LNCaP clone FGC (cell line): ENCODE measurements around the gene RPL31.
A peak's percentile ranks its signal among the peaks of the same experiment; 100 is the strongest.

Experiments
- DNase-seq: peaks from one replicate; pipeline ENCODE4 v3.0.0-alpha.2; 2011; ENCODE audit warnings: low read depth
- H3K4me3 ChIP-seq: 2 replicates; pipeline ENCODE4 v1.5.1; 2011; ENCODE audit warnings: mild to moderate bottlenecking, low read depth, low read length, control low read depth
- TF ChIP-seq, protein P1 (sequence below): IDR thresholded peaks from 2 replicates; pipeline ENCODE4 v1.5.1; 2012; ENCODE audit warnings: mild to moderate bottlenecking; ENCODE audit not compliant: control insufficient read depth, insufficient read depth; ENCODE audit errors: extremely low read depth

The RPL31 gene

DNA sequence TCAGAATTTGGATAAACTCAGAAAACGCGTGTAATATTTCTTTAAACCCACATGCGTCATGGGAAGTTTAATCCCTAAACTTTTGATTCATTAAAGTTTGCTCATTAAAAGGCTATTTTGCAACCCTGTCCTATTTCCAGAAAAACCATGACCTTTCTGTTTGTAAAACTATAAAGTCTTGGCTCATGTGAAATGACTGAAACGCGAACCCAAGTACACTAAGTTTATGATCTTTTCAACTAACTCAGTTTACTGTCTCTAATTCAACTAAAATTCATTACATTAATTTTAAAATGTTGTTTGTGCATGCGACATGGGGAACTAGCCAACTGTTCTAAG is 3.9 kb upstream of the RPL31 start:
- DNase-seq, result no peak
- no peak overlapping the region for H3K4me3 ChIP-seq
- TF ChIP-seq, protein P1, sequence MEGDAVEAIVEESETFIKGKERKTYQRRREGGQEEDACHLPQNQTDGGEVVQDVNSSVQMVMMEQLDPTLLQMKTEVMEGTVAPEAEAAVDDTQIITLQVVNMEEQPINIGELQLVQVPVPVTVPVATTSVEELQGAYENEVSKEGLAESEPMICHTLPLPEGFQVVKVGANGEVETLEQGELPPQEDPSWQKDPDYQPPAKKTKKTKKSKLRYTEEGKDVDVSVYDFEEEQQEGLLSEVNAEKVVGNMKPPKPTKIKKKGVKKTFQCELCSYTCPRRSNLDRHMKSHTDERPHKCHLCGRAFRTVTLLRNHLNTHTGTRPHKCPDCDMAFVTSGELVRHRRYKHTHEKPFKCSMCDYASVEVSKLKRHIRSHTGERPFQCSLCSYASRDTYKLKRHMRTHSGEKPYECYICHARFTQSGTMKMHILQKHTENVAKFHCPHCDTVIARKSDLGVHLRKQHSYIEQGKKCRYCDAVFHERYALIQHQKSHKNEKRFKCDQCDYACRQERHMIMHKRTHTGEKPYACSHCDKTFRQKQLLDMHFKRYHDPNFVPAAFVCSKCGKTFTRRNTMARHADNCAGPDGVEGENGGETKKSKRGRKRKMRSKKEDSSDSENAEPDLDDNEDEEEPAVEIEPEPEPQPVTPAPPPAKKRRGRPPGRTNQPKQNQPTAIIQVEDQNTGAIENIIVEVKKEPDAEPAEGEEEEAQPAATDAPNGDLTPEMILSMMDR, result no peak

DNA sequence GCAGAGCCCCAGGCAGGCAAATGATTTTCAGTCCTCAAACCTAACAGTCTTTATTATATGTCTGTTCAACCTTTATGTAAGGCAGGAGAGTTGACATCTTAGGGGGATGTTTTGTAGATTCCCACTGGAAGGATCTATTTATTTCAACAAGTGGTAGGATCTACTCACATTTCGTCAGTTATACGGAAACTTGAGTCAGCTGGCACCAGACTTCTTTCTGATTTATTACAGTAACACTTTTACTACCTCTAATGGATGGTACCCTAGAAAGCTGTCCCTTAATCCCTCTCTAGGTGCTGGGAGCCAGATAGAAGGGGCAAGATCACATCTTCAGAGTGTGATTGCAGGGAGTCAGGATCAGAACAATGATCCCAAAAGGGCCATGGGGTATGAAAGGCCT is 2.1 kb upstream of the RPL31 start:
- H3K4me3 ChIP-seq, result no peak overlapping the region
- DNase-seq, result no peak
- TF ChIP-seq, protein P1, result no peak

DNA sequence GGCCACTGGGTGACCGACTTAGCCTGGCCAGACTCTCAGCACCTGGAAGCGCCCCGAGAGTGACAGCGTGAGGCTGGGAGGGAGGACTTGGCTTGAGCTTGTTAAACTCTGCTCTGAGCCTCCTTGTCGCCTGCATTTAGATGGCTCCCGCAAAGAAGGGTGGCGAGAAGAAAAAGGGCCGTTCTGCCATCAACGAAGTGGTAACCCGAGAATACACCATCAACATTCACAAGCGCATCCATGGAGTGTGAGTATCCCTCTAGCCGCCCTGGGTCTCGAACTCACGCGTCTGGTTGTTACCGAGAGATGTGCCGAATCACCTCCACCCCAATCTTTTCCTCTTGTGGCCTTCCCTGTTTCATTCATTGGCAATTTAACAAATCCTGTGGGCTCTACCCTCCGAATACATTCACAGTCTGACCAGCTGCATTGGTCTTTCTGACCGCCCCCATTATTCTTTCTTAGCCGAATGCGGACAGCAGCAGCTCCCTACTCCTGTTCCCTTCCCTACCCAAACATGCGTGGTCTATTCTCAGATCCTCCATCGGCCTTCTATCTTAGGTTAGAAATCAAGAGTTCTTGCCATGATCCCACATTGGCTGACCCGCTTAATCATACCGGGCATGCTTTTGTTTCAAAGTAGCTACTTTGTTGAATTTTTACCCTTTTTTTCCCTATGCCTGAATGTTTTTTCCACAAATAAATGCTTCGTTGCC is 631 bp downstream of the RPL31 start:
- peak overlapping the region; percentile 98 for H3K4me3 ChIP-seq
- TF ChIP-seq, protein P1, result no peak
- DNase-seq, result no peak

DNA sequence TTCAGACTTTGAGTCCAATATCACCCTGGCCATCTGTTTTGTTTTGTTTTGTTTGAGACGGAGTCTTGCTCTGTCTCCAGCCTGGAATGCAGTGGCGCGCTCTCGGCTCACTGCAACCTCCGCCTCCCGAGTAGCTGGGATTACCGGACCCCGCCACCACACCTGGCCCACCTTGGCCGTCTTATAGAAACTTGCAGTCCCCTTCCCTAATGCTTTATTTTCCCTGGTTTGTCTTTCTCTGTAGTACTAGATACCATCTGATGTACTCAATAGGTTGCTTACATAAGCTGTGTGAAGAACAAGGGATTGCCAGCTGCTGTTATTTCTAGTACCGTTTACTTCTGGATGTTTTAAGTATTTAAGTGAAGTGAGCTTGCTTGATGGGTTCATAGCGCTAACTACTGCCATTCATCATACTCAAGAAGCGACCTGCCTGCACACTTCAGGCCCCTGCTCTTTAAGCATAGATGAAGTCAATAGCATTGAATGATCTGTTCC is 1.2 kb downstream of the RPL31 start:
- no peak for DNase-seq
- TF ChIP-seq, protein P1, result no peak
- H3K4me3 ChIP-seq, result peak overlapping the region; percentile 98

DNA sequence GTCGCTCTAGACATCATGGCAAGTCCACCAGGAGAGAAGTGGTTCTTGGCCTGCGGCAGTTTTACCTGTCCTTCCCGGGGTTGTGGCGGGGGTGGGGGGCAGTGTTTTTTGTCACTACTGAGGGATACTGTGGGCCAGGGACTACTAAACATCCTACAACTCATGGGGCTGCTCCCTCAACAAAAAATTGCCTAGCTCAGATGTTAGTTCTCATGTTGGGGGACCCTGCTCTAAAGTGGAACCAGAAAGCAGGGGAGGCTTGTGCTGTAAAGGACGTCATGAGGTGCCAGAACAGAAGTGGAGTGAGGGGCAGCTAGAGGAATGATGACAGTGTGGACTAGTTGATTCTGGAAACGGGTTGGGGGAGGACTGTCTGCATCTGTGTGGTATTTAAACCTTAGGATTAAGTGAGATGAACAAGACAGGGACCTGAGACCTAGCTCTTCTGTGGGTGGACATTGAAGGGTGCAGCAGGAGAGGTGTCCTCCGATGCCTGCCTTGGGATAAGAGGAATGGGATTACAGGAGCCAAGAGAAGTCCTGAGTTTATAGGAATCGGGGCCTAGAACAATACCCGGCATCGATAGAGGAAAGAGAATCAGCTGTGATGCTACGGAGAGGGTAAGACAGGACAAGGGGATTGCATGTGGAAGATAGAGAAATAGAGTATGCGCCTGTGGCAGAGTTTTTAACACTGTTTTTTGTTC is 2.7 kb downstream of the RPL31 start:
- no peak overlapping the region for H3K4me3 ChIP-seq
- no peak for DNase-seq
- TF ChIP-seq, protein P1, result no peak

DNA sequence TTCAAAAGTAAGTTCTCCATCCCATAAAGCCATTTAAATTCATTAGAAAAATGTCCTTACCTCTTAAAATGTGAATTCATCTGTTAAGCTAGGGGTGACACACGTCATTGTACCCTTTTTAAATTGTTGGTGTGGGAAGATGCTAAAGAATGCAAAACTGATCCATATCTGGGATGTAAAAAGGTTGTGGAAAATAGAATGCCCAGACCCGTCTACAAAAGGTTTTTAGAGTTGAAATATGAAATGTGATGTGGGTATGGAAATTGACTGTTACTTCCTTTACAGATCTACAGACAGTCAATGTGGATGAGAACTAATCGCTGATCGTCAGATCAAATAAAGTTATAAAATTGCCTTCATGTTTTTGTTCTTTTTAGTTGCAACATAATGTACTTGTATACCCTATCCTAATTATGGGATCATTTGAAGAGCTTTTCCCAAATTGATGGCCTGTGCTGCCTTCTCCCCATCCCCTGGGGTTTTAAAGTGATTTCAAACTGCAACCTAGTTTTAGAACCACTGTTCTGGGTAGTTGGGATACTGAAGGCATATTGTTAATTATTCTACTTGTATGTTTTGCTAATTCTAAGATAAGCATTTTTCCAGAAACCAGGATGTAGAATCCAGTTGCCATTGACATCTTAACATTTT is 4.1 kb downstream of the RPL31 start:
- no peak for DNase-seq
- no peak overlapping the region for H3K4me3 ChIP-seq
- TF ChIP-seq, protein P1, result no peak
